NT2/D1 (cell line): ENCODE measurements around the gene MAX.

Experiments
- DNase-seq: peaks from one replicate; pipeline ENCODE4 v3.0.0-alpha.2; 2011; ENCODE audit warnings: low read depth, low spot score
- H3K27me3 ChIP-seq: 2 replicates; pipeline ENCODE4 v1.6.0; 2011; ENCODE audit warnings: mild to moderate bottlenecking; ENCODE audit not compliant: insufficient read length, insufficient read depth
- H3K36me3 ChIP-seq: 2 replicates; pipeline ENCODE4 v1.6.1; 2011; ENCODE audit warnings: mild to moderate bottlenecking, low read length, mixed read lengths; ENCODE audit not compliant: insufficient read depth, insufficient read length
- H3K4me1 ChIP-seq: 2 replicates; pipeline ENCODE4 v1.5.1; 2011; ENCODE audit not compliant: insufficient read depth, insufficient read length
- H3K4me3 ChIP-seq: 2 replicates; pipeline ENCODE4 v1.5.1; 2011; ENCODE audit warnings: low read depth; ENCODE audit not compliant: insufficient read length
- H3K9ac ChIP-seq: 2 replicates; pipeline ENCODE4 v1.6.0; 2011; ENCODE audit warnings: low read depth; ENCODE audit not compliant: insufficient read length
- H3K9me3 ChIP-seq: 2 replicates; pipeline ENCODE4 v1.5.1; 2011; ENCODE audit warnings: mild to moderate bottlenecking, low read length; ENCODE audit not compliant: insufficient read depth
- SUZ12 ChIP-seq: IDR thresholded peaks from 2 replicates; pipeline ENCODE4 v1.6.1; 2011; ENCODE audit not compliant: insufficient read length, insufficient read depth; ENCODE audit errors: extremely low read depth
- YY1 ChIP-seq: IDR thresholded peaks from 2 replicates; pipeline ENCODE4 v1.6.1; 2011; ENCODE audit not compliant: insufficient read length, insufficient read depth
- ZNF274 ChIP-seq: IDR thresholded peaks from 2 replicates; pipeline ENCODE4 v1.6.1; 2011; ENCODE audit warnings: mild to moderate bottlenecking, low read depth, low read length

Gene MAX

GRCh38 chr14:65117769-65118745 is 15.7 kb upstream of the MAX start:
- H3K9me3 ChIP-seq, result no peaks in the 10 kb centered on the region; the same call in 1 of the 2 replicates
- no peak overlapping the region for H3K4me3 ChIP-seq
- no peaks in the 10 kb centered on the region for H3K36me3 ChIP-seq
- no peaks in the 10 kb centered on the region for H3K4me1 ChIP-seq
- no peak for DNase-seq
- H3K9ac ChIP-seq, result no peak overlapping the region
- TF ChIP-seq YY1, result no peak
- TF ChIP-seq ZNF274, result no peak
- no peak for TF ChIP-seq SUZ12
- H3K27me3 ChIP-seq, result no peaks in the 10 kb centered on the region

- TF ChIP-seq YY1, result no peak
- TF ChIP-seq SUZ12, result no peak
- no peak for TF ChIP-seq ZNF274
- H3K36me3 ChIP-seq, result no peaks in the 10 kb centered on the region
- no peak overlapping the region for H3K9ac ChIP-seq
- no peaks in the 10 kb centered on the region for H3K27me3 ChIP-seq
- no peaks in the 10 kb centered on the region for H3K4me1 ChIP-seq
- no peaks in the 10 kb centered on the region for H3K9me3 ChIP-seq
- no peak overlapping the region for H3K4me3 ChIP-seq
- no peak for DNase-seq
These were observed 13.3 kb upstream of the MAX start for GRCh38 chr14:65115615-65116014.

- H3K4me1 ChIP-seq, result no peaks in the 10 kb centered on the region
- H3K9me3 ChIP-seq, result no peaks in the 10 kb centered on the region
- DNase-seq, result no peak
- H3K27me3 ChIP-seq, result no peaks in the 10 kb centered on the region
- H3K4me3 ChIP-seq, result no peak overlapping the region
- H3K9ac ChIP-seq, result no peak overlapping the region
- TF ChIP-seq ZNF274, result no peak
- TF ChIP-seq SUZ12, result no peak
- TF ChIP-seq YY1, result no peak
- no peaks in the 10 kb centered on the region for H3K36me3 ChIP-seq
These were observed 8.2 kb upstream of the MAX start for GRCh38 chr14:65110525-65110924.

- Histone ChIP-seq H3K4me1 (no peaks in the 10 kb centered on the region), H3K9ac (no peak overlapping the region), H3K27me3 (no peaks in the 10 kb centered on the region), H3K9me3 (no peaks in the 10 kb centered on the region), H3K4me3 (no peak overlapping the region), H3K36me3 (no peaks in the 10 kb centered on the region)
- TF ChIP-seq YY1, result no peak
- no peak for TF ChIP-seq SUZ12
- no peak for DNase-seq
These were observed 7.0 kb upstream of the MAX start for GRCh38 chr14:65109357-65109756.

GRCh38 chr14:65107200-65107599 is 4.9 kb upstream of the MAX start:
- DNase-seq, result no peak
- Histone ChIP-seq H3K4me1 (no peaks in the 10 kb centered on the region), H3K27me3 (no peaks in the 10 kb centered on the region), H3K4me3 (no peak overlapping the region), H3K36me3 (no peaks in the 10 kb centered on the region), H3K9ac (no peak overlapping the region), H3K9me3 (no peaks in the 10 kb centered on the region)
- TF ChIP-seq ZNF274 (no peak), YY1 (no peak), SUZ12 (no peak)

GRCh38 chr14:65106736-65107135 is 4.4 kb upstream of the MAX start:
- Histone ChIP-seq H3K36me3 (no peaks in the 10 kb centered on the region), H3K4me3 (no peak overlapping the region), H3K9me3 (no peaks in the 10 kb centered on the region), H3K4me1 (no peaks in the 10 kb centered on the region), H3K9ac (no peak overlapping the region), H3K27me3 (no peaks in the 10 kb centered on the region)
- DNase-seq, result no peak
- TF ChIP-seq ZNF274, result no peak
- TF ChIP-seq YY1, result no peak
- no peak for TF ChIP-seq SUZ12

- Histone ChIP-seq H3K36me3 (no peaks in the 10 kb centered on the region), H3K4me1 (no peaks in the 10 kb centered on the region), H3K9ac (no peak overlapping the region), H3K4me3 (no peak overlapping the region), H3K9me3 (no peaks in the 10 kb centered on the region), H3K27me3 (no peaks in the 10 kb centered on the region)
- no peak for DNase-seq
- TF ChIP-seq YY1, result no peak
- TF ChIP-seq ZNF274, result no peak
- no peak for TF ChIP-seq SUZ12
These were observed 4.0 kb upstream of the MAX start for GRCh38 chr14:65106316-65106715.
